OCI-LY1 (cell line): Measurements from ENCODE around the gene KATNAL2.

Experiments
- H2AFZ ChIP-seq: fragments of 200-600 bp; sonication (generic), shearing (Covaris generic); 2 replicates; pipeline ENCODE4 v1.6.0; 2014; ENCODE audit warnings: antibody characterized with exemption, mild to moderate bottlenecking, low read length
- H3F3A ChIP-seq: fragments of 200-600 bp; sonication (generic), shearing (Covaris generic); 2 replicates; pipeline ENCODE4 v1.6.0; 2014; ENCODE audit warnings: mild to moderate bottlenecking, antibody characterized with exemption, low read length, moderate library complexity; ENCODE audit not compliant: insufficient read depth
- H3K27ac ChIP-seq: fragments of 200-600 bp; sonication (generic); 2 replicates; pipeline ENCODE4 v1.5.1; 2014; ENCODE audit warnings: low read length, mixed run types, mild to moderate bottlenecking, low read depth; ENCODE audit not compliant: poor library complexity, severe bottlenecking
- H3K27me3 ChIP-seq: fragments of 200-600 bp; sonication (generic); 2 replicates; pipeline ENCODE4 v1.6.0; 2014; ENCODE audit warnings: antibody characterized with exemption, mild to moderate bottlenecking, low read length, moderate library complexity; ENCODE audit not compliant: insufficient read depth
- H3K36me3 ChIP-seq: fragments of 200-600 bp; sonication (generic); 2 replicates; pipeline ENCODE4 v1.6.1; 2014; ENCODE audit warnings: mild to moderate bottlenecking, antibody characterized with exemption, low read length, moderate library complexity, mixed read lengths; ENCODE audit not compliant: insufficient read depth
- H3K4me1 ChIP-seq: fragments of 200-600 bp; sonication (generic); 2 replicates; pipeline ENCODE4 v1.5.1; 2014; ENCODE audit warnings: mild to moderate bottlenecking, low read length, moderate library complexity; ENCODE audit not compliant: insufficient read depth, severe bottlenecking
- H3K4me2 ChIP-seq: fragments of 200-600 bp; sonication (generic), shearing (Covaris generic); 2 replicates; pipeline ENCODE4 v1.6.1; 2014; ENCODE audit warnings: low read length
- H3K4me3 ChIP-seq: fragments of 200-600 bp; sonication (generic); 2 replicates; pipeline ENCODE4 v1.5.1; 2014; ENCODE audit warnings: low read length, low read depth, mild to moderate bottlenecking, mixed read lengths; ENCODE audit not compliant: poor library complexity, severe bottlenecking
- H3K79me2 ChIP-seq: fragments of 200-600 bp; shearing (Covaris generic); 2 replicates; pipeline ENCODE4 v1.6.1; 2016; ENCODE audit warnings: mixed run types, low read length, mixed read lengths; ENCODE audit not compliant: insufficient read depth
- H3K9ac ChIP-seq: fragments of 200-600 bp; sonication (generic), shearing (Covaris generic); 2 replicates; pipeline ENCODE4 v1.6.1; 2014; ENCODE audit warnings: mild to moderate bottlenecking, low read length, mixed read lengths
- H3K9me2 ChIP-seq: fragments of 200-600 bp; sonication (generic), shearing (Covaris generic); 2 replicates; pipeline ENCODE4 v1.6.1; 2014; ENCODE audit warnings: low read depth, mild to moderate bottlenecking, low read length, mixed read lengths
- H3K9me3 ChIP-seq: fragments of 200-600 bp; shearing (Covaris generic); 2 replicates; pipeline ENCODE4 v1.6.1; 2014; ENCODE audit warnings: low read length, mixed read lengths
- H4K20me1 ChIP-seq: fragments of 200-600 bp; sonication (generic), shearing (Covaris generic); 2 replicates; pipeline ENCODE4 v1.6.0; 2016; ENCODE audit warnings: mild to moderate bottlenecking, low read length; ENCODE audit not compliant: insufficient read depth
- CTCF ChIP-seq: fragments of 200-600 bp; sonication (generic), shearing (Covaris generic); IDR thresholded peaks from 2 replicates; pipeline ENCODE4 v1.5.1; 2017; ENCODE audit warnings: mild to moderate bottlenecking, antibody characterized with exemption, low read length, moderate library complexity, mixed read lengths
- EZH2 ChIP-seq: fragments of 200-600 bp; sonication (generic), shearing (Covaris generic); IDR thresholded peaks from 2 replicates; pipeline ENCODE4 v1.8.0; 2017; ENCODE audit warnings: borderline replicate concordance, mixed run types, mild to moderate bottlenecking, antibody characterized with exemption, low read length, moderate library complexity, mixed read lengths

Gene KATNAL2

DNA sequence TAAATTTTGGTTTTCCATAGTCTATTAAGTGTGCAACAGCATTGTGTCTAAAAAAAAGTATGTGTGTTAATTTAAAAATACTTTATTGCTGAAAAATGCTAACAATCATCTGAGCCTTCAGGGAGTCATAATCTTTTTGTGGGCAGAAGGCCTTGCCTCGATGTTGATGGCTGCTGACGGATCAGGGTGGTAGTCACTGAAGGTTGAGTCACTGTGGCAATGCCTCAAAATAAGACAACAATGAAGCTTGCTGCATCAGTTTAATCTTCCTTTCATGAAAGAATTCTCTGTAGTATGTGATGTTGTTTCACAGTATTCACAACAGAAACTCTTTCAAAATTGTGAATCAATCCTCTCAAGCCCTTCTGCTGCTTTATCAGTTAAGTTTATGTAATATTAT, 201.6 kb downstream of the KATNAL2 start:
- TF ChIP-seq CTCF = no peak
- no peak for TF ChIP-seq EZH2
- H3F3A ChIP-seq = no peaks in the 10 kb centered on the region
- H3K4me2 ChIP-seq = no peak overlapping the region

GRCh38 chr18:47120428-47120827, 203.0 kb downstream of the KATNAL2 start:
- H3K9me3 ChIP-seq = no peaks in the 10 kb centered on the region
- H3K27me3 ChIP-seq = no peaks in the 10 kb centered on the region
- no peaks in the 10 kb centered on the region for H3F3A ChIP-seq
- no peak overlapping the region for H2AFZ ChIP-seq
- H3K4me2 ChIP-seq = no peak overlapping the region
- no peaks in the 10 kb centered on the region for H3K9me2 ChIP-seq
- H3K27ac ChIP-seq = no peak overlapping the region
- H3K9ac ChIP-seq = no peak overlapping the region
- no peaks in the 10 kb centered on the region for H3K4me1 ChIP-seq
- no peak overlapping the region for H3K4me3 ChIP-seq
- H3K36me3 ChIP-seq = peaks cover 7% of the 10 kb centered on the region
- H3K79me2 ChIP-seq = no peaks in the 10 kb centered on the region
- H4K20me1 ChIP-seq = no peaks in the 10 kb centered on the region
- TF ChIP-seq CTCF (no peak), EZH2 (no peak)

More for the DNA sequence above, 201.6 kb downstream of the KATNAL2 start:
- no peak overlapping the region for H2AFZ ChIP-seq
- H3K4me1 ChIP-seq = no peaks in the 10 kb centered on the region
- no peaks in the 10 kb centered on the region for H3K9me3 ChIP-seq
- H3K4me3 ChIP-seq = no peak overlapping the region
- H3K9ac ChIP-seq = no peak overlapping the region
- no peaks in the 10 kb centered on the region for H3K9me2 ChIP-seq
- H3K27ac ChIP-seq = no peak overlapping the region
- no peaks in the 10 kb centered on the region for H3K27me3 ChIP-seq
- H3K36me3 ChIP-seq = peaks cover 10% of the 10 kb centered on the region
- no peaks in the 10 kb centered on the region for H4K20me1 ChIP-seq
- no peaks in the 10 kb centered on the region for H3K79me2 ChIP-seq

- Histone ChIP-seq H3K4me2 (no peak overlapping the region), H3K36me3 (peaks cover 7% of the 10 kb centered on the region), H3F3A (no peaks in the 10 kb centered on the region)
Measured at GRCh38 chr18:47121146-47121545, 203.7 kb downstream of the KATNAL2 start.

More at GRCh38 chr18:47121146-47121545, 203.7 kb downstream of the KATNAL2 start:
- no peak overlapping the region for H3K9ac ChIP-seq
- no peaks in the 10 kb centered on the region for H4K20me1 ChIP-seq
- H3K27ac ChIP-seq = no peak overlapping the region
- no peaks in the 10 kb centered on the region for H3K79me2 ChIP-seq
- no peaks in the 10 kb centered on the region for H3K9me3 ChIP-seq
- no peak overlapping the region for H2AFZ ChIP-seq
- no peaks in the 10 kb centered on the region for H3K4me1 ChIP-seq
- no peaks in the 10 kb centered on the region for H3K9me2 ChIP-seq
- TF ChIP-seq EZH2 = no peak
- no peak for TF ChIP-seq CTCF
- no peak overlapping the region for H3K4me3 ChIP-seq
- H3K27me3 ChIP-seq = no peaks in the 10 kb centered on the region
